ENCODE results near the gene DRD3. TPM values are rescaled to one million over a fixed set of nuclear protein-coding genes. Genes with fewer than 3 reads are reported as not detected.

The DRD3 gene
- total RNA-seq, 1 experiment from 2014 or later = not detected

DNA sequence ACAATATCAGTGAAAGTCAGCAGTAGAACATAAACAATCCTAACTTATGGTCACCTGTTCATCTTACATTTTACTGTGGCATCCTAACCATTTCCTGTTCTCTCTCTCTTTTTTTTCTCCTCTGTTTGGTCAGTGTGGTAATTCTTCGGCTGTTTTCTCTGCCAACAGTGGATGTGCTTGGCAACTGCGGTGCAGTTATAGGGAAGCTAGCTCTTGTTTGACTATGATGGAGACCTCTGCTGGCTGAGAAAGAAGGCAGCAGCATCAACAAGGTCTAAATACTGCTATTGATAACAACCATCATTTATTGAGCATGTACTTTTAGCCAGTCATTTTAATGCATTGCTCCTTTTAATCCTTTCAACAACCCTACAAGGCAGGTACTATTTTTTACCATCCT, 723 bp upstream of the DRD3 start:
- TF ChIP-seq, protein P1, sequence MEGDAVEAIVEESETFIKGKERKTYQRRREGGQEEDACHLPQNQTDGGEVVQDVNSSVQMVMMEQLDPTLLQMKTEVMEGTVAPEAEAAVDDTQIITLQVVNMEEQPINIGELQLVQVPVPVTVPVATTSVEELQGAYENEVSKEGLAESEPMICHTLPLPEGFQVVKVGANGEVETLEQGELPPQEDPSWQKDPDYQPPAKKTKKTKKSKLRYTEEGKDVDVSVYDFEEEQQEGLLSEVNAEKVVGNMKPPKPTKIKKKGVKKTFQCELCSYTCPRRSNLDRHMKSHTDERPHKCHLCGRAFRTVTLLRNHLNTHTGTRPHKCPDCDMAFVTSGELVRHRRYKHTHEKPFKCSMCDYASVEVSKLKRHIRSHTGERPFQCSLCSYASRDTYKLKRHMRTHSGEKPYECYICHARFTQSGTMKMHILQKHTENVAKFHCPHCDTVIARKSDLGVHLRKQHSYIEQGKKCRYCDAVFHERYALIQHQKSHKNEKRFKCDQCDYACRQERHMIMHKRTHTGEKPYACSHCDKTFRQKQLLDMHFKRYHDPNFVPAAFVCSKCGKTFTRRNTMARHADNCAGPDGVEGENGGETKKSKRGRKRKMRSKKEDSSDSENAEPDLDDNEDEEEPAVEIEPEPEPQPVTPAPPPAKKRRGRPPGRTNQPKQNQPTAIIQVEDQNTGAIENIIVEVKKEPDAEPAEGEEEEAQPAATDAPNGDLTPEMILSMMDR (IDR thresholded peaks at IDR 0.05; ENCODE audit: insufficient read depth in 1 of 2, low read depth in 1 of 2, low read length in 1 of 2, severe bottlenecking in 1 of 2, unreplicated experiment in 1 of 2) = peak; percentile 14 to 35
- H3K4me1 ChIP-seq = no peaks in the 10 kb centered on the region
- no peak overlapping the region for H3K4me3 ChIP-seq (ENCODE audit: low read depth, low read length)
- no peaks in the 10 kb centered on the region for H3K36me3 ChIP-seq (ENCODE audit: control insufficient read depth, insufficient read depth, low read length)
- Mint-ChIP-seq H3K27me3 (ENCODE audit: insufficient read depth, unreplicated experiment) (peaks cover 11% of the 10 kb centered on the region), H3K4me1 (ENCODE audit: low read depth, unreplicated experiment) (no peaks in the 10 kb centered on the region), H3K4me3 (ENCODE audit: unreplicated experiment) (no peak overlapping the region), H3K36me3 (ENCODE audit: insufficient read depth, unreplicated experiment) (no peaks in the 10 kb centered on the region), H3K27ac (ENCODE audit: unreplicated experiment) (no peak overlapping the region), H3K9me3 (ENCODE audit: unreplicated experiment) (no peaks in the 10 kb centered on the region)
- DNase-seq = peak in 1 of 2 experiments; percentile 12
- H3K27me3 ChIP-seq (replicated peaks; ENCODE audit: control insufficient read depth, insufficient read depth, low read length) = no peaks in the 10 kb centered on the region
- H3K9me3 ChIP-seq = no peaks in the 10 kb centered on the region
- intact Hi-C loops (cut with micrococcal nuclease; ENCODE audit: unreplicated experiment) = loop anchor here (1.0 kb wide), 1 partner anchor 27 kb away; no protein-coding TSS in a partner anchor
- POLR2A ChIA-PET = interaction anchor here (0.6 kb wide), 1 partner anchor 11 kb away, joined by 3 read pairs; no protein-coding TSS in a partner anchor
- CTCF ChIA-PET = no interaction called here
- no TSS peak for BruUV-seq (replicated peaks)

DNA sequence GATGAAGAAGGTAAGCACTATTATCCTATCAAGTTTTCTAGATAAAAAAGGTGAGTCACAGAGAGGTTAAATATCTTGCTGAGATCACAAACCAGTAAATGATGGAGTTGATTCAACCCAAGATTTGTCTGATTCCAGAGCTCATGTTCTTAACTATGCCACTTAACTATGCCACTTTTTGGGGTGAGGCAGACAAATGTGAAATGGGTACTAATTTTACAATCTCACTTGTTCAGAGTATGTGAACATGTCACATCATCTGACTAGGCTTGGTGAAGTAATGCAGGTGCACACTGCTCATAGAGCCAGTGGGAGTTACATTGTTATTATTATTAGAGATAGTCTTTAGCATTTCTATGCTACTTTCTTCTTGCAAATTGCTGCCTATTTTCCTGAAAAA, 2.0 kb downstream of the DRD3 start:
- no TSS peak for BruUV-seq (replicated peaks)
- H3K27ac Mint-ChIP-seq (ENCODE audit: unreplicated experiment) = no peak overlapping the region
- CTCF ChIA-PET = no interaction called here

DNA sequence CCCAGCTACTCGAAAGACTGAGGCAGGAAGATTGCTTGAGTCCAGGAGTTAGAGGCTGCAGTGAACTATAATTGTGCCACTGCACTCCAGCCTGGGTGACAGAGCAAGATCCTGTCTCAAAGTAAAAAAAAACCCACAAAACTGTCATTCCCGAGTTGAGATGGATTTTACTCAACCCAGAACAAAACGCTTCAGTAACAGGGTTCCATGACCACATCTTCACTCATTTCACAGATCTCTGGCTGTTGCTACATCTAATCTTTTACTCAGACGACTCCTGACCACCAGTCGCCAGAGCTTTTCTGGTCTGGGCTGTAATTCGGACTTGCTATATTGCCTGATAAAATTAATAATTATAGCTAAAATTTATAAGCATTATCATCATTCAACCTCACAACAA, 2.4 kb downstream of the DRD3 start:
- Mint-ChIP-seq H3K27ac (ENCODE audit: unreplicated experiment) (no peak overlapping the region), H3K4me1 (ENCODE audit: low read depth, unreplicated experiment) (no peaks in the 10 kb centered on the region), H3K36me3 (ENCODE audit: insufficient read depth, unreplicated experiment) (no peaks in the 10 kb centered on the region), H3K27me3 (ENCODE audit: insufficient read depth, unreplicated experiment) (peaks cover 7% of the 10 kb centered on the region), H3K4me3 (ENCODE audit: unreplicated experiment) (no peak overlapping the region), H3K9me3 (ENCODE audit: unreplicated experiment) (no peaks in the 10 kb centered on the region)
- intact Hi-C loops (cut with micrococcal nuclease; ENCODE audit: unreplicated experiment) = no loop called here
- Histone ChIP-seq H3K4me3 (ENCODE audit: low read depth, low read length) (no peak overlapping the region), H3K27me3 (replicated peaks; ENCODE audit: control insufficient read depth, insufficient read depth, low read length) (no peaks in the 10 kb centered on the region; the same call in 1 of the 2 replicates), H3K9me3 (no peaks in the 10 kb centered on the region), H3K36me3 (ENCODE audit: control insufficient read depth, insufficient read depth, low read length) (no peaks in the 10 kb centered on the region), H3K4me1 (no peaks in the 10 kb centered on the region)
- TF ChIP-seq, protein P1 (IDR thresholded peaks at IDR 0.05; ENCODE audit: insufficient read depth in 1 of 2, low read depth in 1 of 2, low read length in 1 of 2, severe bottlenecking in 1 of 2, unreplicated experiment in 1 of 2) = no peak
- POLR2A ChIA-PET = no interaction called here
- no peak for DNase-seq
- BruUV-seq (replicated peaks) = no TSS peak
- CTCF ChIA-PET = no interaction called here

More for the DNA sequence above, 2.0 kb downstream of the DRD3 start:
- Mint-ChIP-seq H3K27me3 (ENCODE audit: insufficient read depth, unreplicated experiment) (peaks cover 7% of the 10 kb centered on the region), H3K36me3 (ENCODE audit: insufficient read depth, unreplicated experiment) (no peaks in the 10 kb centered on the region), H3K9me3 (ENCODE audit: unreplicated experiment) (no peaks in the 10 kb centered on the region), H3K4me1 (ENCODE audit: low read depth, unreplicated experiment) (no peaks in the 10 kb centered on the region), H3K4me3 (ENCODE audit: unreplicated experiment) (no peak overlapping the region)
- Histone ChIP-seq H3K4me1 (no peaks in the 10 kb centered on the region), H3K36me3 (ENCODE audit: control insufficient read depth, insufficient read depth, low read length) (no peaks in the 10 kb centered on the region), H3K27me3 (replicated peaks; ENCODE audit: control insufficient read depth, insufficient read depth, low read length) (no peaks in the 10 kb centered on the region; the same call in 1 of the 2 replicates), H3K4me3 (ENCODE audit: low read depth, low read length) (no peak overlapping the region), H3K9me3 (no peaks in the 10 kb centered on the region)
- DNase-seq = no peak
- intact Hi-C loops (cut with micrococcal nuclease; ENCODE audit: unreplicated experiment) = no loop called here
- TF ChIP-seq, protein P1 (IDR thresholded peaks at IDR 0.05; ENCODE audit: insufficient read depth in 1 of 2, low read depth in 1 of 2, low read length in 1 of 2, severe bottlenecking in 1 of 2, unreplicated experiment in 1 of 2) = no peak
- POLR2A ChIA-PET = no interaction called here
